EL (cell line): ENCODE measurements around the gene APCDD1.
"Not testable (repeated sequence)": the region's sequence is repeated elsewhere in the genome, so short reads cannot be mapped to it uniquely, and the experiment has no call there.

Experiments
- DNase-seq: peaks from one replicate; pipeline ENCODE4 v3.0.0-alpha.2; 2016

APCDD1 gene

DNA sequence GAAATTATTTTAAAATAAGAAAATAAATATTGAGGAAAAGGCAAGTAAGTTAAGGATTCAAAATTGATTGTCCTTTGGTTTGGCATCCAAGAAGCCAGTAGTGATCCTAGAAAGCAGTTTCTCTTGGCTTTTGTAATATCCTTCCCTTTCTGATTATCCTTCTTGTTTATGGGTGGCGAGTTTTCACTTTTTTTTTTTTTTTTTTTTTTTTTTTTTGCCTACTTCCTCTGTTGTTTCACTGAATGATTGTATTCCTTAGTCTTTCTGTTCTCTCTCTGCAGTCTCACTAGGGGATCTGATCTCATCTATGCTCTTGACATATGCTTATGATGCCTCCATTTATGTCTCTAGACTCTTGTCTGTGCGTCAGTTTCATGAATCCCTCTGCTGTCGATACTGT lies 75.6 kb downstream of the APCDD1 start:
- DNase-seq = no peak

DNA sequence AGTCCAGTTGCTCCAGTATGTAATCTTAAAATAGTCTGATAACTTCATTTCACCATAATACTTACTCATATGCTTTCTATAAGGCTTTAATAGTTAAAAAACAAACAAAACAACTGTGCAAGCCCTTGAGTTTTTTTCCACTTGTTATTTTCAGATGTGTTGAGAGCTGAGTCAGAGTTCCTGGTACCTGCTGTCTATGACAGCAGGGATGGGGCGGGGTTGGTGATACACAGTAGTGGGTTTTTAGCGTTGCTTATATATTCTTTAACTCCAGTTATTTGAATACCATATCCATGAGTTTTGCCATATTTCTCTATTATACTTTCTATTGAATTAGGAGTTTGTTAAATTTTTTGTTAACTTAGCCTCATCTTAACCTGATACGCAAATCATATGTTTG lies 76.4 kb downstream of the APCDD1 start:
- no peak for DNase-seq

DNA sequence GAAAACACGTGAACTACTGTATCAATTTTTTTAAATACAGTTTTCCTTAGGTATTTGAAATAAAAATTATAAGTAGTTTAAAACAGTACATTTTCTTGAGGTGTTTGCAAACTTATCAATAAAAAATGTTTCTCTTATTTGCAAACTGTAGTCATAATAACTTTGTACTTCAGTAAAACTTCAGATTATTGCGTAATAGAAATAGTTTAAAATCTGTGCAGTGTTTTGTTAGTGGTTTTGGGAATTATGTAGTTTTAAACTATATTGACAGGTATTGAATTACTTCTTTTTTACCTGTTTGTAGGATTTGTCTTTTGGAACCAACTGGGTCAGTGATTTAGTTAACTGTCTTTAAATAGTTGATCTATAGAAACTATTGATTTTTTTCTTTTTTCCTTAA lies 78.7 kb downstream of the APCDD1 start:
- no peak for DNase-seq

DNA sequence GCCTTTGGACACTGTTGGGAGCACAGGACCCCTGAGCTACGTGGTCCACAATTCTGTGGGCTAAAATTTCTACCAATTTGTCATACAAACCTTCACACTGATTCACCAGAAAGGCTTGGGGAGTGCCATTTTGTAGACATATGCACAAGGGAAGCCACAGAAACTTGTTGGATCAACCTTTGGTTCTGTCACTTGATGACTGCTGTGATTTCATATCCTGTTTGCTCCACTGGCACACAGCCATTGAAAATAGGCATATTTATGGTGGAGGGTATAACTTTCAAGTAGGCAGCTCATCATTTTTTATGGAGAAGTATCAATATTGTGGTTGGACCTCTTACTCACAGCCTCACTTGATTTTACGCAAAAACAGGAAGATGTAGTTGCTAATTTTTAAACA lies 81.8 kb downstream of the APCDD1 start:
- peak; percentile 61 for DNase-seq

DNA sequence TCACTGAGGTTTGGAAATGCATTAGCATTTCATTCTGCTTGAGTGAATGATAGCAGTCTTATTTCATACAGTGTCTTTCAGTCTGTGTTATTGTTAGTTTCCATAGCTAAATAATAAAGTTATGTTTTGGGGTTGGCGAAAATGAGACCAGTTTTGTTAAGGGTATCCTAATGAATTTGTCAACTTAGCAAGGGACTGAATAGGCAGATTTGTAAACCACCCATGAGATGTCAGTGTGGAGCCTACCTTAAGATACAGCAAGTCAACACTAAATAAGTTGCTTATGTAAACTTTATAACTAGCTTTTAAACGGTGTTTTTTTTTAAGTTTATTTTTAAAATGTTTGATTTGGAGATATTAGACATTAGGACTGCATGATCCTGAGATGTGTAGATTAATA lies 83.3 kb downstream of the APCDD1 start:
- no peak for DNase-seq

DNA sequence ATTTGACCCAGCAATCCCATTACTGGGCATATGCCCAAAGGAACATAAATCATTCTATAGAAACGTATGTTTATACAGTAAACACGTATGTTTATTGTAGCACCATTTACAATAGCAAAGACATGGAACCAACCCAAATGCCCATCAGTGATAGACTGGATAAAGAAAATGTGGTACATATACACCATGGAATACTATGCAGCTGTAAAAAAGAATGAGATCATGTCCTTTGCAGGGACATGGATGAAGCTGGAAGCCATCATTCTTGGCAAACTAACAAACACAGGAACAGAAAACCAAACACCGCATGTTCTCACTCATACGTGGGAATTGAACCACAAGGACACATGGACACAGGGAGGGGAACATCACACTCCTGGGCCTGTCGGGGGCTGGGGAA lies 84.7 kb downstream of the APCDD1 start:
- not testable (repeated sequence) for DNase-seq
